H9 (cell line): ENCODE measurements around the gene GNGT2. TPM values are rescaled to one million over a fixed set of nuclear protein-coding genes. Genes with fewer than 3 reads are reported as not detected.

Source experiments
- DNase-seq: peaks from one replicate; pipeline ENCODE4 v3.0.0-alpha.2; 2017
- H2AFZ ChIP-seq: one replicate; pipeline ENCODE4 v1.6.1; 2013; ENCODE audit warnings: mild to moderate bottlenecking, low read length, control low read depth, moderate library complexity
- H2AK5ac ChIP-seq: 2 replicates; pipeline ENCODE4 v1.6.1; 2013; ENCODE audit warnings: low read length, control low read depth, mixed read lengths; ENCODE audit not compliant: insufficient read length
- H2BK120ac ChIP-seq: one replicate; pipeline ENCODE4 v1.6.1; 2013; ENCODE audit warnings: low read depth, mild to moderate bottlenecking, low read length, control low read depth, inconsistent platforms; ENCODE audit not compliant: poor library complexity, severe bottlenecking
- H2BK12ac ChIP-seq: 2 replicates; pipeline ENCODE4 v1.6.1; 2013; ENCODE audit warnings: low read length, control low read depth, mixed read lengths, low read depth; ENCODE audit not compliant: insufficient read length
- H2BK15ac ChIP-seq: 2 replicates; pipeline ENCODE4 v1.6.1; 2013; ENCODE audit warnings: low read depth, low read length, control low read depth
- H2BK20ac ChIP-seq: one replicate; pipeline ENCODE4 v1.6.1; 2013; ENCODE audit warnings: low read depth, mild to moderate bottlenecking, low read length, control low read depth, inconsistent platforms; ENCODE audit not compliant: poor library complexity, severe bottlenecking
- H2BK5ac ChIP-seq: 2 replicates; pipeline ENCODE4 v1.6.1; 2013; ENCODE audit warnings: low read length, control low read depth, mixed read lengths; ENCODE audit not compliant: insufficient read length
- H3K14ac ChIP-seq: 2 replicates; pipeline ENCODE4 v1.6.1; 2013; ENCODE audit warnings: low read length, control low read depth; ENCODE audit not compliant: insufficient read depth
- H3K18ac ChIP-seq: 2 replicates; pipeline ENCODE4 v1.6.1; 2013; ENCODE audit warnings: low read depth, mild to moderate bottlenecking, mixed read lengths, low read length, control low read depth; ENCODE audit not compliant: insufficient read length
- H3K23ac ChIP-seq: 2 replicates; pipeline ENCODE4 v1.6.1; 2013; ENCODE audit warnings: low read length, control low read depth, mixed read lengths, low read depth; ENCODE audit not compliant: insufficient read length
- H3K23me2 ChIP-seq: 2 replicates; pipeline ENCODE4 v1.6.1; 2013; ENCODE audit warnings: low read depth, mild to moderate bottlenecking, mixed read lengths, low read length, control low read depth; ENCODE audit not compliant: insufficient read length, poor library complexity, severe bottlenecking
- H3K27ac ChIP-seq: 2 replicates; pipeline ENCODE4 v1.5.1; 2013; ENCODE audit warnings: low read length, control low read depth, mixed read lengths, low read depth; ENCODE audit not compliant: insufficient read length
- H3K27me3 ChIP-seq: 2 replicates; pipeline ENCODE4 v1.6.1; 2013; ENCODE audit warnings: low read length, control low read depth, inconsistent platforms; ENCODE audit not compliant: insufficient read depth
- H3K4ac ChIP-seq: 2 replicates; pipeline ENCODE4 v1.6.1; 2013; ENCODE audit warnings: low read depth, mild to moderate bottlenecking, control low read depth, inconsistent platforms, low read length, moderate library complexity
- H3K4me1 ChIP-seq: 2 replicates; pipeline ENCODE4 v1.6.1; 2013; ENCODE audit warnings: low read length, control low read depth, inconsistent platforms; ENCODE audit not compliant: insufficient read depth
- H3K4me2 ChIP-seq: 2 replicates; pipeline ENCODE4 v1.6.1; 2013; ENCODE audit warnings: low read length, control low read depth, mixed read lengths; ENCODE audit not compliant: insufficient read length, insufficient read depth
- H3K56ac ChIP-seq: 2 replicates; pipeline ENCODE4 v1.6.1; 2013; ENCODE audit warnings: low read depth, mild to moderate bottlenecking, mixed read lengths, low read length, control low read depth; ENCODE audit not compliant: insufficient read length
- H3K79me1 ChIP-seq: 2 replicates; pipeline ENCODE4 v1.6.1; 2013; ENCODE audit warnings: low read depth, mild to moderate bottlenecking, moderate library complexity, low read length, control low read depth, inconsistent platforms; ENCODE audit not compliant: insufficient read depth, poor library complexity, severe bottlenecking
- H3K79me2 ChIP-seq: 2 replicates; pipeline ENCODE4 v1.6.1; 2013; ENCODE audit warnings: low read length, control low read depth, inconsistent platforms; ENCODE audit not compliant: insufficient read depth
- H3K9ac ChIP-seq: 2 replicates; pipeline ENCODE4 v1.6.1; 2013; ENCODE audit warnings: low read length, control low read depth, mixed read lengths; ENCODE audit not compliant: insufficient read length; ENCODE audit errors: extremely low read depth
- H3K9me3 ChIP-seq: one replicate; pipeline ENCODE4 v1.6.1; 2013; ENCODE audit warnings: low read depth, low read length, inconsistent platforms; ENCODE audit not compliant: control insufficient read depth
- H3T11ph ChIP-seq: one replicate; pipeline ENCODE4 v1.6.1; 2013; ENCODE audit warnings: mild to moderate bottlenecking, low read length, control low read depth, inconsistent platforms
- H4K20me1 ChIP-seq: one replicate; pipeline ENCODE4 v1.6.1; 2013; ENCODE audit not compliant: control insufficient read depth, insufficient read length, insufficient read depth
- H4K5ac ChIP-seq: 2 replicates; pipeline ENCODE4 v1.6.1; 2013; ENCODE audit warnings: low read depth, mild to moderate bottlenecking, mixed read lengths, low read length, control low read depth; ENCODE audit not compliant: insufficient read length
- H4K8ac ChIP-seq: replicated peaks from 2 replicates; pipeline ENCODE4 v1.6.1; 2013; ENCODE audit warnings: low read length, control low read depth, mixed read lengths, low read depth; ENCODE audit not compliant: insufficient read length
- H4K91ac ChIP-seq: 2 replicates; pipeline ENCODE4 v1.6.1; 2013; ENCODE audit warnings: low read depth, mild to moderate bottlenecking, moderate library complexity, mixed read lengths, low read length, control low read depth; ENCODE audit not compliant: insufficient read length
- H3K27ac Mint-ChIP-seq, 3 experiments: 2 replicates in 2 of 3; 3 replicates in 1 of 3; pipeline ENCODE4 v1.8.0; 2020 to 2021; ENCODE audit warnings: mixed read lengths in 3 of 3, mild to moderate bottlenecking in 1 of 3, moderate library complexity in 1 of 3
- H3K27me3 Mint-ChIP-seq: 2 replicates; pipeline ENCODE4 v1.8.0; 2021; ENCODE audit warnings: low read depth, mild to moderate bottlenecking, moderate library complexity, mixed read lengths
- H3K36me3 Mint-ChIP-seq, 3 experiments: 2 replicates in 2 of 3; 3 replicates in 1 of 3; pipeline ENCODE4 v1.8.0; 2020 to 2021; ENCODE audit warnings: low read depth in 3 of 3, mixed read lengths in 3 of 3; ENCODE audit not compliant: insufficient read depth in 1 of 3
- H3K4me1 Mint-ChIP-seq, 2 experiments: 2 replicates each; pipeline ENCODE4 v1.8.0; 2020; ENCODE audit warnings: mixed read lengths in 2 of 2
- H3K4me3 Mint-ChIP-seq, 2 experiments: 2 replicates in 1 of 2; 3 replicates in 1 of 2; pipeline ENCODE4 v1.8.0; 2020 to 2021; ENCODE audit warnings: mild to moderate bottlenecking in 2 of 2, mixed read lengths in 2 of 2, moderate library complexity in 1 of 2
- H3K9me3 Mint-ChIP-seq, 2 experiments: 2 replicates in 1 of 2; 3 replicates in 1 of 2; pipeline ENCODE4 v1.8.0; 2020; ENCODE audit warnings: mild to moderate bottlenecking in 2 of 2, mixed read lengths in 2 of 2, moderate library complexity in 1 of 2
- CTCF ChIP-seq: fragments of 200-600 bp; sonication (generic); conservative IDR thresholded peaks from 3 replicates; pipeline ENCODE4 v1.8.0; 2021; ENCODE audit warnings: antibody characterized with exemption, mild to moderate bottlenecking
- WGBS: extraction: QIAGEN DNeasy Blood & Tissue Kit; methylation state at CpG from one replicate; pipeline ENCODE4 v1.1.7; 2013; ENCODE audit warnings: missing lambda C conversion rate, low lambda C conversion rate, mixed read lengths; ENCODE audit not compliant: insufficient read length; ENCODE audit errors: extremely low coverage; 5-methylcytosine and 5-hydroxymethylcytosine counted together
- total RNA-seq: library from RNA; stranded (reverse); gene quantifications from 2 replicates; pipeline ENCODE4 v1.2.1, GENCODE V29; 2021

Gene GNGT2
- total RNA-seq, 1 experiment from 2014 or later: 0.42 TPM

- H3T11ph ChIP-seq: no peak overlapping the region
- H3K4me1 ChIP-seq: no peaks in the 10 kb centered on the region
- H4K8ac ChIP-seq: no peak overlapping the region
- peaks cover 12% of the 10 kb centered on the region for H3K27me3 Mint-ChIP-seq
- peaks cover 10 to 23% (median 13%) of the 10 kb centered on the region in 3 experiments for H3K36me3 Mint-ChIP-seq
- H3K23ac ChIP-seq: no peak overlapping the region
- H2AK5ac ChIP-seq: no peak overlapping the region
- H3K4ac ChIP-seq: no peak overlapping the region
- H3K27ac Mint-ChIP-seq: no peak overlapping the region
- DNase-seq: no peak
- no peaks in the 10 kb centered on the region for H3K79me2 ChIP-seq
- H2BK120ac ChIP-seq: no peak overlapping the region
- no peak overlapping the region for H4K91ac ChIP-seq
- no peak overlapping the region for H2BK12ac ChIP-seq
- no peak overlapping the region for H4K5ac ChIP-seq
- H3K9me3 Mint-ChIP-seq: peaks cover 25 to 28% of the 10 kb centered on the region in 2 experiments
- no peaks in the 10 kb centered on the region for H3K23me2 ChIP-seq
- H3K4me2 ChIP-seq: no peak overlapping the region
- no peak overlapping the region for H3K18ac ChIP-seq
- H2BK15ac ChIP-seq: no peak overlapping the region
- no peaks in the 10 kb centered on the region for H3K27me3 ChIP-seq
- no peaks in the 10 kb centered on the region for H3K9me3 ChIP-seq
- H3K14ac ChIP-seq: no peak overlapping the region
- no peaks in the 10 kb centered on the region for H3K79me1 ChIP-seq
- H2BK20ac ChIP-seq: no peak overlapping the region
- H3K9ac ChIP-seq: no peak overlapping the region
- H3K27ac ChIP-seq: no peak overlapping the region
- no peaks in the 10 kb centered on the region for H4K20me1 ChIP-seq
- H3K56ac ChIP-seq: no peak overlapping the region
- no CpG with 5 or more reads among the region's 7 CpGs for WGBS
- TF ChIP-seq CTCF: no peak
- no peak overlapping the region for H3K4me3 Mint-ChIP-seq
- H2AFZ ChIP-seq: no peak overlapping the region
- H3K4me1 Mint-ChIP-seq: peaks cover 0 to 2% of the 10 kb centered on the region in 2 experiments; a peak in 1 of 4 replicates
- no peak overlapping the region for H2BK5ac ChIP-seq
Observed at GRCh38 chr17:49183801-49184200, 26.6 kb downstream of the GNGT2 start.
